Kidney tubule cell (primary cell): ENCODE results near the gene IL22RA2.
"Not testable (repeated sequence)": the region's sequence is repeated elsewhere in the genome, so short reads cannot be mapped to it uniquely, and the experiment has no call there.

Source experiments
- DNase-seq: peaks from one replicate; pipeline ENCODE4 v3.0.0-alpha.2; 2018; ENCODE audit warnings: low spot score

Gene IL22RA2

DNA sequence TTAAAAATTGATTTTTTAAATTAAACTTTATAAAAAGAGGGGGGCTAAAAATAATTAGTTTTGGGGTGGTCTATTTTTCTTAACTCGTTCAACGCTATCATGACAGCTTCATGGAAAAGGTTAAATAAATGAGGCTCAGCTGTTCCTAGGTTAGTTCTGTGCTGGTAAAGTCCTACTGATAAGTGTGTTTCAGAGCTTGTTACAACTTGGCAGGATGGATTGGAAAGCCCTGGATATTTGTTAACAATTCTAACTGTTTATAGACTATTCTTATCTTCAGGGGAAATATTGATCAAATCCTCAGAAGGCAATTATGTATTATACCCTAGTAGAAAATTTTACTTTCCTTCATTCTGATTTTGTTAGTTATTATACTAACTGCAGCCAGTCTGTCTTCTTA is 50.4 kb downstream of the IL22RA2 start:
- no peak for DNase-seq

DNA sequence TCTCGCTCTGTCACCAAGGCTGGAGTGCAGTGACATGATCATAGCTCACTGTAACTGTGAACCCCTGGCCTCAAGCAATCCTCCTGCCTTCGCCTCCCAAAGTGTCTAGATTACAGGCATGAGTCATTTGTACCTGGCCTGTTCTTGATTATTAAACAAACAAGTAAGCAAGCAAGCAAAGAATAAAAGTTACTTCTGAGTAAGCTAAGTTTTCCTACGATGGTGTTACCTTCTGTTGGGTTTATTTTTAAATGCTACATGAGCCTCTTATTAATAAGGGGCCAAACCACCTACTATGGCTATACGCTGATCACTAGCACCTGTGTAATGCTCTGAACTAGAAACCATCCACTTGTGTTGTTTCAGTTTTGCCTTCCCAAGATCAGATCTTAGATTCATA is 50.8 kb downstream of the IL22RA2 start:
- DNase-seq = no peak

DNA sequence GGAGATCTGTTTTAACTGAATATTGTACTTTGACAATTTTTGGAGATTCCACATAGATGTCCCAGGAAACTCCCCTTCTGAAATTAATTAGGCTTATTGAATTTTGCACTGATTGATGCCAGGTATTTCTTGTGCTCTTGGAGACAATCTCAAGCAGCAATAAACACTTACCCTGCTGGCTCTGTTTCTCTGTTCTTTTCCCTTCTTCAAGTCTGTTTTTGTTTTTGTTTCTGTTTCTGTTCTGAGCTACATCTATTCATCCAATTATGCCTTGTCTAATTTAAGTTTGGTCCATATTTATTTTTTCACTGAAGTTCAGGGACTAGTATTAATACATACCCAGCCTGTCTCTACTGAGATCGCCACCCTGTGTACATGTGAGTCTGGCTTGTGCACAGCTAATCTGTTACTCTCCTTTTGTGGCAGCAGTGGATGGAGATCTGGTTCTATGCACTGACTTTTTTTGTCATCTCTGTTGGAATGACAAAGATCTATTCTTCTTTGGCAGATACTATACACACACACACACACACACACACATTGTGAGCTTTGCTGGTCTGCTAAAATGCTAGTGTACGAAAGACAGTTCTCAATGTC is 51.9 kb downstream of the IL22RA2 start:
- DNase-seq = no peak

DNA sequence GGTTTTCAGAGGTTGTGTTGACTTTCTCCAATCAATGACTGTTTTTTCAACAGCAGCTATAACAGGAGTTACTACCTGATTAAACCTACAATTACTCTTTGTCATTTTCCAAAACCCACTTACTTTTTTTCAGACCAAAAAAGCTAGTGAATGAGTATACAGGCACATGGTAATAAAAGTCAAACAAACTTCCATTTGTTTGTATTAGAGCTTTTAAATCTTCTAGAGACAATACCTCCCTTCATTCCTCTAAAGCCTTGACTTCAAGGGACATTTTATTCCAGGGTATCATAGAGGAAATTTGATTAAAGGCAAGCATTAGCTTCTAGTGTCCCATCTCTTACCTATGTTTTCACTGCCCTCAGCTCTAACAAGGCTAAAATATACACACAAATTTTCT is 52.7 kb downstream of the IL22RA2 start:
- DNase-seq = no peak

DNA sequence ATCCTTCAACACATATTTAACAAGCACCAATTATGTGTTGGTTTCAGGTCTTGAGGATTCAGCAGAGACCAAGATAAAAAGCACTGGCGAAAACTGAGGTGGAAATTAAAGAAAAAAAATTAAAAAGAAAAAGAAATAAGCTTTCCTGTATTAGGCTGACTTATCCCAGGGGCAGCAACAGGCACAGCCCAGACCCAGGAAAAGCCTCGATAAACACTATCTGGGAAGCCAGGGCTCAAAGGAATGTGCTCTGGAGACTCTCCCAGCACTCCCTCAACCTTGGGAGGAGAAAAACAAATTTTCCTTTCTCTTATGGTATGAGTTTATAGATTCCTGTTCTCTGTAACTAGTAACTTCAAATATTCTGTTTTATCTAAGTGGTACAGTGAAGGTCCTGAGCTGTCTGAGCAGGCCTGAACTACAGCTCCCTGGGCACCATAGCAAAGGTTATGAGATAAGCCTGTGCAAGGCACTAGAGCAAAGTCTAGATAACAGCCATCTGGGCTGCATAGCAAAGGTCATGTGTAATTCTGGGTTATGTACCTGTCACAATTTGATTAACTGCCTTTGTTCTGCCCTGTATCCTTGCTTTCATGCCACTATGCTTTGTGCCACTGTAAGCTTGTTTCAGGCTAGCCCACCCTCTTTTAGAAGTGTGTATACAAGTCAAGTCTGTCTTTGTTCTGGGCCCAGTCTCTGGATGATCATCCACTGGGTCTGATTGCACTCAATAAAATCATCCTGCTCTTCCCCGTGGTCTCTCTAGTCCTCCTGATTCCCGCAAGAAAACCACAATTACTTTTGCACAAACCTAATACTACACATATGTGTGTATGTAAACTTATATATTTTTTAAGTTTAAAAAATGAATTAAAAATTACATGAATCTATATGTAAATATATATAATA is 54.0 kb downstream of the IL22RA2 start:
- DNase-seq = no peak

DNA sequence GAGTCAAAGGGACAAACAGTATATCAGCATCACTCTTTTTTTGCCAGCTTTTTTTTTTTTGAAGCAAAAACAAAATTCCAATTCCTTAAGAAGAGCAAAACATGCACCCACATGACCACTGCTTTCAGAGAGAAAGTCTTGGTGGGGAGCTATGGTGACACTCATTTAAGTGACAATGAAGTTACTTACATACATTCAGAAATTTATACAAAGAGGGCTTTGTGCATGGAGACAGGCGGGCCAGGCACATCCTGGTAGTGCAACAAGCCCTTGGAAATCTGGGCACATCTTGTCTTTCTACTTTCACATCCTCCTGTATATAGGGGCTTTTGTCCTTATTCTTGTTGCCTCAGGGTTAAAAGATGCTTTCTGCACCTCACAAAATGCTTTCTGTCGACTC is 55.9 kb downstream of the IL22RA2 start:
- no peak for DNase-seq

DNA sequence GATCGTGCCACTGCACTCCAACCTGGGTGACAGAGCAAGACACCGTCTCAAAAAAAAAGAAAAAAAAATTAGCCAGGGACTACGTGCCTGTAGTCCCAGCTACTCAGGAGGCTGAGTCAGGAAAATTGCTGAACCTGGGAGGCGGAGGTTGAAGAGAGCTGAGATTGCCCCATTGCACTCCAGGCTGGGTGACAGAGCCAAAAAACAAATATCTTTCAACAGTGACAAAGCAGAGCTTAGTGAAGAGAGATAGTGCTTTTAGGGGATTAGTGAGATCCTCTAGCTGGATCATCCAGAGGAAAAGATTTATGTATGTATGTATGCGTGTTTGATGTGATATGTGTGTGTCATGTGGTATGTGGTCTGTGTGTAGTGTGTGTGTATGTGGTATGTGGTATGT is 56.6 kb downstream of the IL22RA2 start:
- DNase-seq = no peak

DNA sequence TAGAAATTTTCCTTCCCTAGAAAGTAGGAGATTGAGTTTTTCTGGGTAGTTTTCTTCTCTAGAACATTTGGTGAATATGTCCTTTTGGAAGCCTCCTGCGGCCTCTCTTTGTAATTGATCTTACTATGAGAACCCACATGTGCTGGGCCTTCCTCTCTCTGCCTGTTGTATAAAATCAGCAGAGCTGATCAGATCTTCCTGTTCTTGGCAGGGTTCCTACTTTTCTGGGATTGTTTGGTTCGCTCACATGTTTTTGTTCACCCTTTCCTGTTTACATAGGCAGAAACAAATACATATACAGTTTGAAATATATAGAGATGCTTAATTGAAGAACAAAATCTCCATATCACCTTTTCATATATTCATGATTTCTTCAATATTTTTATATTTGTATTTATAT is 57.8 kb downstream of the IL22RA2 start:
- no peak for DNase-seq

DNA sequence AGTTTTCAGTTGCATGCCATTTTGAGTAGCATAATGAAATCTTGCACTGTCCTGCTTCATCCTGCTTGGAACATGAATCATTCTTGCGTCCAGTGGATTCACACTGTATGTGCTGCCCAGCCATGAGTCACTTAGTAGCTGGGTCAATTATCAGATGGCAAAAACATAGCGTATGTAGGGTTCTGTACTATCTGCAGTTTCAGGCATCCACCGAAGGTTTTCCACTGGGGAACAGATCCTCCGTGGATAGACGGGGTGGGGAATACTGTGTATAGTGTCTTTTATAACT is 61.4 kb downstream of the IL22RA2 start:
- DNase-seq = peak; percentile 38

DNA sequence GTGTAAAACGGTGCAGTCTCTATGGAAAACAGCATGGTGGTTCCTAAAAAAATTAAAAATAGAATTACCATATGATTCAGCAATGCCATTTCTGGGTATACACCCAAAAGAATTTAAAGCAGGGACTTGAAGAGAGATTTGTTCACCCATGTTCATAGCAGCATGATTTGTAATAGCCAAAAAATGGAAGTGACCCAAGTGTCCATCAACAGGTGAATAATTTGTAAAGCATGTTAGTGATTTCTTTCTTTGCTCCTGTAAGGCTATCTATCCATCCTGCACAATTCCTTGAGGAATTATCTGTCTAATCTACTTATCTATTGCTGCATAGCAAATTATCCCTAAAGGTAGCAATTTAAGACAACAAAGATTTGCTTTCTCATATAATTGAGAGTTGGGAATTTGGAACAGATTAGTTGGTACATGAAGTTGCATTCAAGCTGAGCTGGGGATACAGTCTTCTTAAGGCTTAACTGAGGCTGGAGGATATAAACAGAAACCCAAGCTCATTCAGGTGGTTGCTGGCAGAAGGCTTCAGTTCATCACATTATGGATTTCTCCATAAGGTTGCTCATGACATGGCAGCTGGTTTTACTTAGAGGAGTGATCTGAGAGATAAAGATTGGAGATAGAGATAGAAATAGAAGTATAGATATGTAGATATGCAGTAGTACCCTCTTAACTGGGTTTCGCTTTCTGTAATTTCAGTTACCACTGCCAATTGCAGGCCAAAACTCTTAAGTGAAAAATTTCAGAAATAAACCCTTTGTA is 62.0 kb downstream of the IL22RA2 start:
- DNase-seq = no peak

DNA sequence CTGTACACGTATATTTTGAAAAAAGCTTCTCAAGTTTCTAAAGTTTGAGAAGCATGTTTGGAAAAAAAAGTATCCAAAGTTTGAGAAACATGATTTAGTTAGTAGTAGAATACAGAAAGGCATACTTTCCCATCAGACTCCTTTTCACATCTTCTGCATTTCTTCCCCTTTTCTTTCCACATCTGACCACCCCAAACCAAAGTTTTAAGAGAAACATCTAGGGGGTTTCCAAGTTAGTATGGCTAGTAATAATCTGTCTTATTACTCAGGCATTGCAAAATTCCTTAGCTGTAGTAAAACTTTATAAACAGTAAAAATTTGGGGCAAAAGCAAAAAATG is 65.7 kb downstream of the IL22RA2 start:
- no peak for DNase-seq

DNA sequence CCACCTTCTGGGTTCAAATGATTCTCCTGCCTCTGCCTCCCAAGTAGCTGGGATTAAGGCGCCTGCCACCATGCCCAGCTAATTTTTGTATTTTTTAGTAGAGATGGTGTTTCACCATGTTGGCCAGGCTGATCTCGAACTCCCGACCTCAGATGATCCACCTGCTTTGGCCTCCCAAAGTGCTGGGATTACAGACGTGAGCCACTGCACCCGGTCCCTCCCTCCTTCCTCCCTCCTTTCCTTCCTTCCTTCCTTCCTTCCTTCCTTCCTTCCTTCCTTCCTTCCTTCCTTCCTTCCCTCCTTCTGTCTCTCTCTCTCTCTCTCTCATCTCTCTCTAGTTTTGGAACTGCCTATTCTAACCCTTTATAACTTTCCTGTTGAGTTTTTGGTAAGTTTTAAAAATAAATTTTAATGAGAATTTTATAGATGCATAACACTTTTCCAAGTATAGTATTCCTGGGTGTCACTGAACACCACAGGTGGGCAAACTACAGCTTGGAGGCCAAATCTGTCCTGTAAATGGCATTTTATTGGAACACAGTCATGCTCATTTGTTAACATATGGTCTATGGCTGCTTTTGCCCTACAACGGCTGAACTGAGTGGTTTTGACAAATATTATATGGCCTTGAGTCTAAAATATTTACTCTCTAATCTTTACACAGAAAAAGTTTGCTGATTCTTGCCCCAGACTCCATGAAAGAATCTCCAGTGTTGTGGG is 66.2 kb downstream of the IL22RA2 start:
- DNase-seq = not testable (repeated sequence)

DNA sequence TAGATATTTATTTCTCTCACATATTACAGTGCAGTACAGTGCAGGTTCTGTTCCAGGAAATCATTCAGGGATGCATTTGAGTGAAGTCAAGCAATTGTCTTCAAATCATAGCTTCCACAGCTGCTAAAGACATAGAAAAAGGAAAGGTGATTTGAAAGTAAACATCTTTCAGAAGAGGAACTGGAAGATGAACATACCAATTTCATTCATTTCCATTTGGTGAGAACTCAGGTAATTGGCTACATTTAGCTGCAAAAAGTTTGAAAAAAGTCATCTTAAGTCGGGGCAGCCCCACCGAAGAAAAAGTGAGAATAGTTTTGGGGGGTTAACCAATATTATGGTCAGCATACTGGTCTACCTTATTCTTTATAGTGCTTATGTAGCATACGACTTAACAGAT is 67.3 kb downstream of the IL22RA2 start:
- no peak for DNase-seq

DNA sequence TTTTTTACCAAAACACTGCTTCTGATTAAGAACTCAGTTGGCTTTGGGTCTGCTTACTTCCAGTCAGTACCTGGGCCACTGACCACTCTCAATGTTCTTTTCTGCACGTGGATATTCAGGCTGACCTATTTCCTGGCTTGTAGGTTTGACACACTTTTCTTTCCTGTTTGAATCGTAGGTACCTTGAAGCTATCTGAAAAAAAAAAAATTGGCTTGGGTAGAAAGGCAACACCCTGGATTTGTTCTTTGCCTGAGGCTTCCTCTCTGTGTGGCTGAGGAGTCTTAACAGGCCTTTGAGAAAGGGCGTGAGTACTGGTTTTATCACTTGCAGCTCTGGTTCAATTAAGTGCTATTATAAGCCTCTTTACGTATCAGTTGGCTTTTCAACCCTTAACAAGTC is 68.1 kb downstream of the IL22RA2 start:
- DNase-seq = no peak

DNA sequence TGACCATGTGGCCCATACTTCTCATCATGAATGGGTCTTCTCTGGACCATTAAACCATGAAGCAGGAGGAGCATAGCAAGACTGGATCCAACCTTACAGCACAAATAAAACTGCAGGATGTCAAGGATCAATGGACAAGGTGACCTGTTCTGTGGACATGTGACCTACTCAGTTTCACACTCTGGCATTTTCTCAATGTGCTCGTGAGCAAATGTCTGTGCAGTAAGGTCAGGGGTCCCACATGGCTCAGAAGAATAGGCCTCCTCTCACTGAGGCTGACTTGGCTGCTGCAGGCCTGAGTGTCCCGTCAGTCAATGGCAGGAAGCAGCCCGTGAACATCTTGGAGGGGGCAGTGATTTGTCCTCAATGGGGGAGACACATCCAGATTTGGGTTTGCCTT is 68.5 kb downstream of the IL22RA2 start:
- DNase-seq = peak; percentile 21

DNA sequence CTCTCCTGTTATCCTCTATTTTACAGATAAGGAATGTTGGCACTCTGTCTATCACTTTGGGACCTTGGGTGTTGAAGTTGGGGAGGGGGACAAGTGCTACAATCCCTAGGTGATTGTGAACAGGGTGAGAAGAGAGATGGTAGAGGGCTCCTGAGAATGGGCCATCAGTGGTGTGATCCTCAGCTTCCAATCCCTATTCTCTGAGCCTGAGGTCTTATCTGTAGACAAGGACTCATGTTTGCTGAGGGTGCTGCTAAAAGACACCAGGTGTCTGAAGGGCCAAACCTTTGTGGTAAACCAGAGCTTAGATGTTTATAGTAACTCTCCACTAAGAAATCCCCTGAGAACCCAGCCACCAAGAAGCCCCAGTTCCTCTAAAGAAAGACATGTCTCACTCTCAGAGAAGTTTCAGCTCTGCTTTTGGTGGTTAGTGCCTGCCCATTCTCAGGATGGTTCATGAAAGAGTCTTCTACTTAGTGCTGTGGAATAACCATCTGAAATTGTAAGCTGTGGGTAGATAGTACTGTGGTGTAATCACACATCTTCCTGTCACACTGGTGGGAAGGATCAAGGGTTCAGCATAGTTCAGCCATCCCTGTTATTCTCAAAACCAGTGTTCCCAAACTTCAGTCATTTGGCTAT is 70.5 kb downstream of the IL22RA2 start:
- DNase-seq = no peak

DNA sequence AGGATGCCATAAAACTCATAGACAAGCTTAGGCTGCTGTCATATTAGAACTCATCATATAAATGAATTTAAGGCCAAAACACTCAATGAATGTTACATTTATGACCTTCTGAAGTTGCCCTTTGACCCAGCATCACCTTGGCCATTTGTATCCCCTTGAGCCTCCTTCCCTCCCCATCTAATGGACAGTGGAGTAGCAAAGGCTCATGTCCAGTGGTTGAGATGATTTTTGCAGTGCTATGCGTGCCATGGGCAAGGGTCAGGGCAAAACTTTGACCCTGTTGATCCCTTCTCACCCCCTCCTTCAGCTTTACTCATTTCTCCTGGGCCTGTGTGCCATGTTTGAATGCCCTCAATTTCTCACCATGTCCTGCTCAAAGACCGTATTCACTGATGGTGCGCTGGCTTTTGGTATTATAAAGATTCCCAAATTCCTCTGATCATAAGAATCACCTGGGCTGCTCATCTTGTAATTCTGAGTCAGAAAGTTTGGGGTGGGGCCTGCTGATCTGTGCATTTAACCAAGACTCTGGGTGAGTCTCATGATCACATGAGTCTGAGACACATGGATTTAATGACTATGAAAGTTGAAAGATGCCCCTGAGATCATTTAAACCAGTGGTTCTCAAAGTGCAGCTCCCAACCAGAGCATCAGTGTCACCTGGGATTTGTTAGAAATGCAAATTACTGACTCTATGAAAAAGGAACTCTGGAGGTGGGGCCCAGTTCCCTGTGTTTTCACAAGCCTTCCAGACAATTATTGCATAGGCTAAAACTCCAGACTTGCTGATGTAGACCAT is 71.2 kb downstream of the IL22RA2 start:
- peak; percentile 58 for DNase-seq

DNA sequence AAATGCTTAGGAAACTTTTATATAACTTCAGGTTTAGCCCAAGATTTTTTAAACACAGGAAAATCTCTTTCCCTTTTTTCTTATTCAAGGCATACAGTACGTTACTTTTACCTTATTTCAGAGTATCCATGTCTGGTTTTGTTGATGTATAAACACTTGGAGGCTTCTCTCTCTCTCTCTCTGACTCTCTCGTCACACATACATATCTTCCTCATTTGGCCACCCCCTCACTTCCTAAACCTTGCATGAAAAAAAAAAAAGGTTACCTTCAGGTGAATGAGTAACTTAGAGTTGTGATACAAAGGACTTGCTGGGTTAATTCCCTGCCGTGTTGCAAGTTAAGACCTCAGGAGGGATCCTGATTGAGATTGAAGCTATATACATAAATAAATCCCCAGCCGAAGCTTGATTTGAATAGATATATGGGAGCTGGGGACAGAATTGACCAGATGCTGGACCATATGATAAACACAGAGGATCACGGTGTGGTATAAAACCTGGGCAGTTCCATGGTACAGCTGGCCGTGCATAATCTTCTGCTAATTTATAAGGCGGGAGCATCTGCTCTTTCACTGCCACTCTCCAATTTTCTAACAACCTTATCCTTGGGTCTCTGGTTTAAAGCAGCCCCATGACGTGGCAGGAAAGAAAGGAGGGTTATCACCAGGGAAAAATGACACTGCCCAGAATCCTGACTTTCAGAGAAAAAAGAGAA is 73.6 kb downstream of the IL22RA2 start:
- DNase-seq = peak; percentile 68

DNA sequence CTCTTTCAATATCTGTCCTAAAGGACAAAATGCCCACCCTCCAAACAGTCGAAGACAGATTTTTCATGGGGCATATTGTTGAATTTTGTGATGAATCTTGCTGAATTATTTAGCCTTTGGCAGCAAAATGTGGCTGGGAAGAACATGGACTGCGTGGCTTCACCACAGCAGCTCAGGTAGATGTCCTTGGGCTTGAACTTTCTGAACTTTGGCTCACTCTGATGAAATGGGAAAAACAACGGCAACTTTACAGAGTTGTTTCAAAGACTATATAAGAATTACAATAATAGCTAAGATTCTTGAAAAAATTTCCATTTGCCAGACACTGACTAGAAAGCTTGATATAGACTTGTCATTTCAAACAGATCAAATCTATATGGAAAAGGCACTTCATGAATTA is 75.9 kb downstream of the IL22RA2 start:
- no peak for DNase-seq

DNA sequence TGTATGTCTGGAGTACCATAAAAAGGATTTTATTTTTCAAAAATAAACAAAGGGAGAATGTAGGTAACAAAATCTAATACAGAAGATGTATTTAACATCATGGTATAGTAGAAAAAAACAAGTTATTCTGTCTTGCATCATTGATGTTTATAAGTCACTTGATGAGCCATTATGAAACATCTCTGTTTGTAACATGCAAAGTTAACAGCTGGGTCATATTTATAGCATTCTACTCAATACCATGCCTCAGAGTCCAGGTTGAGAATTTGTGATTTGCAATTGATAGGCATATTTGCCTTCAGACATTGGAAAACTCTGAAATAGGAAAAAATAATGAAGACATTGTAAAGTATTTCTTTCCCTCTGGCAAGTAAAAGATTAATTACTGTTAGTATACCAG is 76.4 kb downstream of the IL22RA2 start:
- no peak for DNase-seq
